Epidermal melanocyte (primary cell): ENCODE results near the gene C1QC.
"Not testable (repeated sequence)": the region's sequence is repeated elsewhere in the genome, so short reads cannot be mapped to it uniquely, and the experiment has no call there.

Experiments used
- DNase-seq: peaks from one replicate; pipeline ENCODE4 v3.0.0; 2011; ENCODE audit warnings: low spot score; ENCODE audit not compliant: insufficient read length

C1QC gene

GRCh38 chr1:22650089-22650693 is 6.8 kb downstream of the C1QC start:
- no peak for DNase-seq

GRCh38 chr1:22651941-22652856 is 8.8 kb downstream of the C1QC start:
- no peak for DNase-seq

- DNase-seq: no peak
Observed at GRCh38 chr1:22652881-22653316, 9.5 kb downstream of the C1QC start, which contains the start of gene C1QB. C1QB (plus strand) TSS chr1:22653236; CDS start chr1:22659463, 6,227 bp downstream.

GRCh38 chr1:22654692-22655091 is 11.3 kb downstream of the C1QC start:
- DNase-seq: no peak

GRCh38 chr1:22658385-22659163 is 15.1 kb downstream of the C1QC start:
- no peak for DNase-seq

GRCh38 chr1:22660716-22661241 is 17.3 kb downstream of the C1QC start:
- no peak for DNase-seq

GRCh38 chr1:22661880-22662279 is 18.4 kb downstream of the C1QC start:
- no peak for DNase-seq

GRCh38 chr1:22662318-22662717 is 18.9 kb downstream of the C1QC start:
- DNase-seq: no peak

GRCh38 chr1:22662986-22663408 is 19.6 kb downstream of the C1QC start:
- no peak for DNase-seq

GRCh38 chr1:22665752-22666151 is 22.3 kb downstream of the C1QC start:
- DNase-seq: no peak

- no peak for DNase-seq
Observed at GRCh38 chr1:22666412-22666811, 23.0 kb downstream of the C1QC start.

GRCh38 chr1:22668840-22669239 is 25.4 kb downstream of the C1QC start:
- not testable (repeated sequence) for DNase-seq

- no peak for DNase-seq
Observed at GRCh38 chr1:22670352-22670975, 27.0 kb downstream of the C1QC start.

- DNase-seq: no peak
Observed at GRCh38 chr1:22671999-22672398, 28.6 kb downstream of the C1QC start.

GRCh38 chr1:22673486-22674409 is 30.3 kb downstream of the C1QC start:
- DNase-seq: peak; percentile 50

GRCh38 chr1:22674410-22674749 is 30.9 kb downstream of the C1QC start:
- no peak for DNase-seq

- not testable (repeated sequence) for DNase-seq
Observed at GRCh38 chr1:22676151-22676550, 32.7 kb downstream of the C1QC start.

GRCh38 chr1:22676916-22677583 is 33.6 kb downstream of the C1QC start:
- DNase-seq: no peak
